T1000 (cell line): ENCODE results near the gene DIS3.
"Not testable (repeated sequence)": the region's sequence is repeated elsewhere in the genome, so short reads cannot be mapped to it uniquely, and the experiment has no call there.

Source experiments
- DNase-seq: peaks from one replicate; lab custom pipeline; 2025; ENCODE audit warnings: mixed read lengths; lab: John Stamatoyannopoulos, UW

DIS3 gene

GRCh38 chr13:72781451-72782439, at the start of gene DIS3, which contains the start of gene PIBF1:
Gene DIS3, minus strand, starts transcription at chr13:72781900. Its CDS starts 68 bp downstream, at chr13:72781832.
Gene PIBF1, plus strand, starts transcription at chr13:72782133. Its CDS starts 1,337 bp downstream, at chr13:72783470.
- DNase-seq = peak; percentile 75

- no peak for DNase-seq
Measured at GRCh38 chr13:72823724-72824123, 42.0 kb upstream of the DIS3 start.

- DNase-seq = no peak
Measured at GRCh38 chr13:72823081-72823480, 41.4 kb upstream of the DIS3 start.

- no peak for DNase-seq
Measured at GRCh38 chr13:72820898-72821279, 39.2 kb upstream of the DIS3 start.

- no peak for DNase-seq
Measured at GRCh38 chr13:72820156-72820897, 38.6 kb upstream of the DIS3 start.

- no peak for DNase-seq
Measured at GRCh38 chr13:72808917-72809500, 27.3 kb upstream of the DIS3 start.

- not testable (repeated sequence) for DNase-seq
Measured at GRCh38 chr13:72806514-72806913, 24.8 kb upstream of the DIS3 start.

- no peak for DNase-seq
Measured at GRCh38 chr13:72805676-72806346, 24.1 kb upstream of the DIS3 start.

- DNase-seq = no peak
Measured at GRCh38 chr13:72804301-72804700, 22.6 kb upstream of the DIS3 start.

- DNase-seq = no peak
Measured at GRCh38 chr13:72798817-72799216, 17.1 kb upstream of the DIS3 start.

- no peak for DNase-seq
Measured at GRCh38 chr13:72792640-72793039, 10.9 kb upstream of the DIS3 start.

- no peak for DNase-seq
Measured at GRCh38 chr13:72788831-72789230, 7.1 kb upstream of the DIS3 start.

GRCh38 chr13:72784679-72785078, 3.0 kb upstream of the DIS3 start:
- DNase-seq = not testable (repeated sequence)

- DNase-seq = no peak
Measured at GRCh38 chr13:72782717-72783116, 1.0 kb upstream of the DIS3 start.

- no peak for DNase-seq
Measured at GRCh38 chr13:72774019-72774418, 7.7 kb downstream of the DIS3 start.

GRCh38 chr13:72763411-72763810, 18.3 kb downstream of the DIS3 start:
- DNase-seq = no peak

GRCh38 chr13:72760189-72760588, 21.5 kb downstream of the DIS3 start:
- no peak for DNase-seq

- no peak for DNase-seq
Measured at GRCh38 chr13:72757792-72758535, 23.7 kb downstream of the DIS3 start.

GRCh38 chr13:72754111-72754510, 27.6 kb downstream of the DIS3 start:
- no peak for DNase-seq

GRCh38 chr13:72751220-72751619, 30.5 kb downstream of the DIS3 start:
- DNase-seq = no peak

- no peak for DNase-seq
Measured at GRCh38 chr13:72745260-72745659, 36.4 kb downstream of the DIS3 start.
